ENCODE measurements around the gene SRSF6. TPM values are rescaled to one million over a fixed set of nuclear protein-coding genes. Genes with fewer than 3 reads are reported as not detected.
A peak's percentile ranks its signal among the peaks of the same experiment; 100 is the strongest.

SRSF6 gene
- total and polyA plus RNA-seq, 2 experiments from 2014 or later = 60.1 to 61.5 TPM

DNA sequence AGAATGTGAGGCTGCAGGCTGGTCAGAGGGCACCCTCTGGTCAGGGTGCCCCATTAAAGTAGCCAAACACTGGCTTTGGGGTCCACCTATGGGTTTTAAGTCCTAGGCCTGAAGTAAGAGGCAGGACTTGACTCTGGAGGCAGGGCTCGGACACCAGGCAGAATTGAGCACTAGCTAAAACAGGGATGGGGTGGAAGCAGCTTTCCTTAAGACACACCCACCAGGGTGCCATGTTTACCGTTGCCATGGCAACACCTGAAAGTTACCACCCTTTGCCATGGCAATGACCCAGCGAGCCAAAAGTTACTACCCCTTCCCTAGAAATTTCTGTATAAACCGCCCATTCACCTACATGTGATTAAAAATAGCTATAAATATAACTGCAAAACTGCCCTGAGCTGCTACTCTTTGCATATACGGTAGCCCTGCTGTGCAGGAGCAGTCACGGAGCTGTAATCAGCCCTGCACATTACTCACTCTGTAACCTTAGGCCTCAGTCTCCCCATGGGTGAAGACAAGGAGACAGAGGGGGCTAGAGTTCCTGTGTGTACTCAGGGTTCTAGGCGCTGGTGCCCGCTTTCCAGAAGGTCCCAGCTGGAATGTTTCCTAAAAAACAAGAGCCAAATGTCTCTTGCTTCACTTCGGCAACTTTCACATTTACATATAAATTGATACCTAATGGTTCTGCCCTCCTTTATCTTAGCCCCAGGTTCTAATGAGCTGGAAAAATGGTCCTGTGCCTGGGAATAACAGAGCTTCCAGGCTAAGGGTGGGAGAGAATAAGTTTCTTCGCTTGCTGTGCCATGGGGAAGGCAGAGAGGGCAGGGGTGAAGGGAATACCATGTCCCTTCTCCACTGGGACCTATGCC is 27.2 kb upstream of the SRSF6 start:
- Mint-ChIP-seq H3K27me3 (ENCODE audit: insufficient read depth, low read depth, poor library complexity) (peaks cover 11% of the 10 kb centered on the region), H3K27ac (no peak overlapping the region), H3K4me3 (no peak overlapping the region), H3K4me1 (peaks cover 6% of the 10 kb centered on the region), H3K36me3 (ENCODE audit: low read depth) (peaks cover 23% of the 10 kb centered on the region), H3K9me3 (peaks cover 95% of the 10 kb centered on the region)
- no peaks in the 10 kb centered on the region for H3K27me3 ChIP-seq (ENCODE audit: insufficient read depth)
- H3K79me2 ChIP-seq (replicated peaks; ENCODE audit: insufficient read depth) = no peaks in the 10 kb centered on the region
- no peaks in the 10 kb centered on the region for H3K9me2 ChIP-seq (ENCODE audit: insufficient read depth)
- H3K4me1 ChIP-seq (ENCODE audit: insufficient read depth) = no peaks in the 10 kb centered on the region
- peak; percentile 33 for DNase-seq (ENCODE audit: low spot score)
- H3K4me3 ChIP-seq = 0 out of 2 replicates have a peak overlapping the region, but pooled peaks have one; percentile 20
- H3K27ac ChIP-seq (ENCODE audit: low read depth) = no peak overlapping the region
- H4K20me1 ChIP-seq (replicated peaks; ENCODE audit: insufficient read depth) = no peaks in the 10 kb centered on the region
- peak overlapping the region; percentile 51; the same call in 1 of the 2 replicates for H3K4me2 ChIP-seq
- H3F3A ChIP-seq (replicated peaks; ENCODE audit: low read depth) = no peaks in the 10 kb centered on the region
- TF ChIP-seq, protein P1, sequence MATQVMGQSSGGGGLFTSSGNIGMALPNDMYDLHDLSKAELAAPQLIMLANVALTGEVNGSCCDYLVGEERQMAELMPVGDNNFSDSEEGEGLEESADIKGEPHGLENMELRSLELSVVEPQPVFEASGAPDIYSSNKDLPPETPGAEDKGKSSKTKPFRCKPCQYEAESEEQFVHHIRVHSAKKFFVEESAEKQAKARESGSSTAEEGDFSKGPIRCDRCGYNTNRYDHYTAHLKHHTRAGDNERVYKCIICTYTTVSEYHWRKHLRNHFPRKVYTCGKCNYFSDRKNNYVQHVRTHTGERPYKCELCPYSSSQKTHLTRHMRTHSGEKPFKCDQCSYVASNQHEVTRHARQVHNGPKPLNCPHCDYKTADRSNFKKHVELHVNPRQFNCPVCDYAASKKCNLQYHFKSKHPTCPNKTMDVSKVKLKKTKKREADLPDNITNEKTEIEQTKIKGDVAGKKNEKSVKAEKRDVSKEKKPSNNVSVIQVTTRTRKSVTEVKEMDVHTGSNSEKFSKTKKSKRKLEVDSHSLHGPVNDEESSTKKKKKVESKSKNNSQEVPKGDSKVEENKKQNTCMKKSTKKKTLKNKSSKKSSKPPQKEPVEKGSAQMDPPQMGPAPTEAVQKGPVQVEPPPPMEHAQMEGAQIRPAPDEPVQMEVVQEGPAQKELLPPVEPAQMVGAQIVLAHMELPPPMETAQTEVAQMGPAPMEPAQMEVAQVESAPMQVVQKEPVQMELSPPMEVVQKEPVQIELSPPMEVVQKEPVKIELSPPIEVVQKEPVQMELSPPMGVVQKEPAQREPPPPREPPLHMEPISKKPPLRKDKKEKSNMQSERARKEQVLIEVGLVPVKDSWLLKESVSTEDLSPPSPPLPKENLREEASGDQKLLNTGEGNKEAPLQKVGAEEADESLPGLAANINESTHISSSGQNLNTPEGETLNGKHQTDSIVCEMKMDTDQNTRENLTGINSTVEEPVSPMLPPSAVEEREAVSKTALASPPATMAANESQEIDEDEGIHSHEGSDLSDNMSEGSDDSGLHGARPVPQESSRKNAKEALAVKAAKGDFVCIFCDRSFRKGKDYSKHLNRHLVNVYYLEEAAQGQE (IDR thresholded peaks at IDR 0.05; ENCODE audit: unreplicated experiment) = no peak
- no peak for TF ChIP-seq ZNF114 (CRISPR knock-in tag; IDR thresholded peaks at IDR 0.05)
- TF ChIP-seq JUNB (IDR thresholded peaks at IDR 0.05; ENCODE audit: unreplicated experiment) = no peak
- no peak for TF ChIP-seq POLR2AphosphoS5 (IDR thresholded peaks at IDR 0.05; ENCODE audit: low read depth)
- TF ChIP-seq ZNF331 (CRISPR knock-in tag; IDR thresholded peaks at IDR 0.05; ENCODE audit: low read depth) = no peak
- no peak for TF ChIP-seq CREB1 (CRISPR knock-in tag; IDR thresholded peaks at IDR 0.05; ENCODE audit: low read depth)
- TF ChIP-seq, protein P2, sequence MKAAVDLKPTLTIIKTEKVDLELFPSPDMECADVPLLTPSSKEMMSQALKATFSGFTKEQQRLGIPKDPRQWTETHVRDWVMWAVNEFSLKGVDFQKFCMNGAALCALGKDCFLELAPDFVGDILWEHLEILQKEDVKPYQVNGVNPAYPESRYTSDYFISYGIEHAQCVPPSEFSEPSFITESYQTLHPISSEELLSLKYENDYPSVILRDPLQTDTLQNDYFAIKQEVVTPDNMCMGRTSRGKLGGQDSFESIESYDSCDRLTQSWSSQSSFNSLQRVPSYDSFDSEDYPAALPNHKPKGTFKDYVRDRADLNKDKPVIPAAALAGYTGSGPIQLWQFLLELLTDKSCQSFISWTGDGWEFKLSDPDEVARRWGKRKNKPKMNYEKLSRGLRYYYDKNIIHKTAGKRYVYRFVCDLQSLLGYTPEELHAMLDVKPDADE (IDR thresholded peaks at IDR 0.05) = no peak
- TF ChIP-seq EZH2 (IDR thresholded peaks at IDR 0.05; ENCODE audit: low read depth, unreplicated experiment) = no peak
- no peak for TF ChIP-seq EZH2phosphoT487 (IDR thresholded peaks at IDR 0.05; ENCODE audit: unreplicated experiment)
- no peak for TF ChIP-seq NANOG (IDR thresholded peaks at IDR 0.05; ENCODE audit: borderline replicate concordance)
- H3K36me3 ChIP-seq (ENCODE audit: insufficient read depth) = no peaks in the 10 kb centered on the region; the same call in 1 of the 2 replicates
- ATAC-seq = peak; percentile 51
- no peak overlapping the region for H2AFZ ChIP-seq

DNA sequence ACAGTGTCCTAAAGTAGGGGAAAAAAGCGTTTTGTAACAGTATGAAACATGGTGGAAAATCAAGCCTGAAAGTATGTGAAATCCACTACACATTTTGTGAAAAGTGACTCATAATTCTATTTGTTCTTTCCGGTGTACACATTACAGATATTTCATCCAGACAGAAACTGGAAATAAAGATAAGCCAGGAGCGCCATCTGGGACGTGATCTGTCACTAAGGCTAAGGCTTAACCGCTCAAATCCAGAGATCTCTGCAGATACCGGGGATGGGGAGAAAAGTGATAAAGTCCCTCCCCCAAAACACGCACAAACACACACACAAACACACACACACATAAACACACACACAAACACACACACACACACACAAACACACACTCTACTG is 26.6 kb upstream of the SRSF6 start:
- no peak overlapping the region for H3K27ac ChIP-seq (ENCODE audit: low read depth)
- Mint-ChIP-seq H3K27ac (no peak overlapping the region), H3K9me3 (peaks cover 95% of the 10 kb centered on the region), H3K36me3 (ENCODE audit: low read depth) (peaks cover 23% of the 10 kb centered on the region), H3K27me3 (ENCODE audit: insufficient read depth, low read depth, poor library complexity) (peaks cover 11% of the 10 kb centered on the region), H3K4me1 (peaks cover 6% of the 10 kb centered on the region), H3K4me3 (no peak overlapping the region)
- no peaks in the 10 kb centered on the region for H3K27me3 ChIP-seq (ENCODE audit: insufficient read depth)
- H4K20me1 ChIP-seq (replicated peaks; ENCODE audit: insufficient read depth) = no peaks in the 10 kb centered on the region
- no peaks in the 10 kb centered on the region for H3K36me3 ChIP-seq (ENCODE audit: insufficient read depth)
- no peaks in the 10 kb centered on the region for H3F3A ChIP-seq (replicated peaks; ENCODE audit: low read depth)
- ATAC-seq (no peak), DNase-seq (ENCODE audit: low spot score) (no peak)
- H3K79me2 ChIP-seq (replicated peaks; ENCODE audit: insufficient read depth) = no peaks in the 10 kb centered on the region
- no peaks in the 10 kb centered on the region for H3K9me2 ChIP-seq (ENCODE audit: insufficient read depth)
- no peak overlapping the region for H2AFZ ChIP-seq
- no peak overlapping the region for H3K4me2 ChIP-seq
- H3K4me3 ChIP-seq = 0 out of 2 replicates have a peak overlapping the region, but pooled peaks have one; percentile 20
- no peaks in the 10 kb centered on the region for H3K4me1 ChIP-seq (ENCODE audit: insufficient read depth)
- TF ChIP-seq, protein P3, sequence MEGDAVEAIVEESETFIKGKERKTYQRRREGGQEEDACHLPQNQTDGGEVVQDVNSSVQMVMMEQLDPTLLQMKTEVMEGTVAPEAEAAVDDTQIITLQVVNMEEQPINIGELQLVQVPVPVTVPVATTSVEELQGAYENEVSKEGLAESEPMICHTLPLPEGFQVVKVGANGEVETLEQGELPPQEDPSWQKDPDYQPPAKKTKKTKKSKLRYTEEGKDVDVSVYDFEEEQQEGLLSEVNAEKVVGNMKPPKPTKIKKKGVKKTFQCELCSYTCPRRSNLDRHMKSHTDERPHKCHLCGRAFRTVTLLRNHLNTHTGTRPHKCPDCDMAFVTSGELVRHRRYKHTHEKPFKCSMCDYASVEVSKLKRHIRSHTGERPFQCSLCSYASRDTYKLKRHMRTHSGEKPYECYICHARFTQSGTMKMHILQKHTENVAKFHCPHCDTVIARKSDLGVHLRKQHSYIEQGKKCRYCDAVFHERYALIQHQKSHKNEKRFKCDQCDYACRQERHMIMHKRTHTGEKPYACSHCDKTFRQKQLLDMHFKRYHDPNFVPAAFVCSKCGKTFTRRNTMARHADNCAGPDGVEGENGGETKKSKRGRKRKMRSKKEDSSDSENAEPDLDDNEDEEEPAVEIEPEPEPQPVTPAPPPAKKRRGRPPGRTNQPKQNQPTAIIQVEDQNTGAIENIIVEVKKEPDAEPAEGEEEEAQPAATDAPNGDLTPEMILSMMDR (conservative IDR thresholded peaks at IDR 0.05; ENCODE audit: low read depth in 2 of 2) = no peak
- no peak for TF ChIP-seq JUNB (IDR thresholded peaks at IDR 0.05; ENCODE audit: unreplicated experiment)
- no peak for TF ChIP-seq EZH2phosphoT487 (IDR thresholded peaks at IDR 0.05; ENCODE audit: unreplicated experiment)
- TF ChIP-seq ZNF331 (CRISPR knock-in tag; IDR thresholded peaks at IDR 0.05; ENCODE audit: low read depth) = no peak
- no peak for TF ChIP-seq NANOG (IDR thresholded peaks at IDR 0.05; ENCODE audit: borderline replicate concordance)
- no peak for TF ChIP-seq POLR2AphosphoS5 (IDR thresholded peaks at IDR 0.05; ENCODE audit: low read depth)

All from GM23338 (cell line).